Measurements from ENCODE around the gene CTU2.

CTU2 gene

DNA sequence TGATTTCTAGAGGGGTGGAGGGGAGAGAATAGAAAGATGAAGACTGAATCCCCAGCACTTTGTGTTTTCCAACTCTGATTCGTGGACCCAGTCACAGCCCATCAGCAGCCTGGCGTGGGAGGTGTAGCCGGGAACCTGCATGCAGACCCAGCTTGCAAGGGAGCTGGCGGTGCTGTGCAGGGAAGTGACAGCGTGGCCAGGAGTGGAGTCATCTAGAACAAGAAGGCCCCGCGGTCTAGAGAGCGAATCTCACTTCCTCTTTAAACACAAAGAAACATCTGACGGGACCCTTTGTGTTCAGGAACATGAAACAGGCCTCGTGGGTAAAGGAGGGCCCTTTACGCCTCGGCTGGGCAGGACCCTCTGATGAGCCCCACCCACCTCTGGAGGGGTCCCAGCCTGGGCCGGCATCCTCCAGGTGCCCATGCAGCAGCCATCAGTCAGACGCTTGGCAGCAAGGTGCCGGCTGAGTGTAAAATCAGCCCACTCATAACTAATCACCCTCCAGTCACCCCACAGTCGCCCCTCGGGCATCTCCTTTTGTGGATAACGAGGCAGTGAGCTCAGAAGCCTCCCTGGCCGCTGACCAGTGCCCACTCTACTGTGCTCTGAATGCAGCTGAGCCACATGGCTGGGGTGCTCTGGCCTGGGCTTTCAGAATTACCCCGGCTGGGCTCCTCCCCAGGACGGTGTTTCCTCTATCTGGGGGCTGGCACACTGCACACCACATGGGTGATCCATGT lies 24.4 kb upstream of the CTU2 start:
- DNase-seq (ENCODE audit: low read depth, low spot score), result no peak

GRCh38 chr16:88684569-88685155 lies 21.6 kb upstream of the CTU2 start:
- DNase-seq (ENCODE audit: low read depth, low spot score), result no peak

- no peak for DNase-seq (ENCODE audit: low read depth, low spot score)
These were observed 20.9 kb upstream of the CTU2 start for GRCh38 chr16:88685156-88686061.

- no peak for DNase-seq (ENCODE audit: low read depth, low spot score)
These were observed 20.3 kb upstream of the CTU2 start for GRCh38 chr16:88686062-88686438.

DNA sequence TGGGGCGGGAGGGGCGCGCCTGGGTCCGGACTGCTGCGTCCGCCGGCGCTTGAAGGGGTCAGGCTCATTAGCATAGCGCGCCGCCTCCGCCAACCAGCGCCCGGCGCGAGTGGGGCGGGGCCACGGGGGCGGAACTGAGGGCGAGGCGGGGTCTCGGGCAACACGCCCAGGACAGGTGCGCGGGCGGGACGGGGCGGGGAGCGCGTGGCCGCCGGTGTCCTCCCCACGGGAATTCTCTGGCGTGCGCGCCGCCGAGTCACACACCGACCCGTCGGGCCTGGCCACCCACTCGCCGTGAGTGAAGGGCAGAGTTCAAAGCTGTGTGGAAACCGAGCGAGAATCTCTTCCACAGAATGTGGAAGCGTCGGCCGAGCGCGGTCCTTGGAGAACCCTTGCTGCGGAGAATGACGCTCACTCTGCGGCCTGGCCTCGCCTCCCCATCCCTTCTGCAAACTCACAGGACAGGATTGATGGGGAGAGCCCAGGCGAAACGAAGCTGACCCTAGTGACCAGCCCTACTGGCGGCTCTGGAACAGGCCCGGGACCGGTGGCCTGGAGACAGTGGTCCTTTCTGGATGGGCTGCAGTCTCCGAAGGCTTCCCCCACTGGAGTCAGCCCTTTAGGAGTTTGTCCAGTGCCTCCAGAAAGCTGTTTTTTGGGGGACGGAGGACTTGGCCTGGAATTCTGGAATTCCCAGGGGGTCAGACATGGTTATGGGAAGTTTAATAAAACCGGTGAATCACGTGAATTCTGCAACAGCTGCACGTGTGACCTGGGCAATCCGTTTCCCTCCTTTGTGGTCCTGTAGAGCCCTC lies 19.7 kb upstream of the CTU2 start, which contains the start of gene SNAI3:
Gene SNAI3 (minus strand): TSS at position 69 of the 815 bp plus-strand sequence. CDS start 101 bp downstream, outside the sequence.
- peak; percentile 69 for DNase-seq (ENCODE audit: low read depth, low spot score)

DNA sequence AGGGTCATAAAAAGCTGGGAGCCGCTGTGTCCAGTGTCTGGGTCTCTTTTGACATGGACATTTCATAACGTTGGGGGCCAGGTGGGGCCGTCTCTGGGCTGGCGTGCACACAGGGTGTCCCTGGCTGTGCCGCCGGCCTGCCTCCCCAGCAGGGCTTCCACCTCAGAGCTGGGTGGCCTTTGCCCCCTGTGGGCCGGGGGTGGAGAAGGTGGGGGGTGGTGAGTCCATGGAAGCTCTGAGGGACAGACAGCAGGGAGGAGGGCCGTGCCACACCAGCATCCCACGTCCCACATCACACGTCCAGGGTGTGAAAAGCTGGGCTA lies 19.1 kb upstream of the CTU2 start:
- DNase-seq (ENCODE audit: low read depth, low spot score), result no peak

DNA sequence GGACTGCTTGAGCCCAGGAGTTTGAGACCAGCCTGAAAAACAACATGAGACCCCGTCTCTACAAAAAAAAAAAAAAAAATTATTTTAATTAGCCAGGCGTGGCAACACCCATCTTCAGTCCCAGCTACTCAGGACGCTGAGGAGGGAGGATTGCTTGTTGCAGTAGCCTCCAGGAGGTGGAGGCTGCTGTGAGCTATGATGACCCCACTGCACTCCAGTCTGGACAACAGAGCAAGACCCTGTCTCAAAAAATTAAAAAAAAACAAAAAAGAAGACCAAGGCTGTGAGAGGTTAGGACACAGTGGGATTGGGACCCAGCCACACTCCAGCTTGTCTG lies 18.7 kb upstream of the CTU2 start:
- no peak for DNase-seq (ENCODE audit: low read depth, low spot score)

GRCh38 chr16:88688013-88688778 lies 18.1 kb upstream of the CTU2 start:
- no peak for DNase-seq (ENCODE audit: low read depth, low spot score)

DNA sequence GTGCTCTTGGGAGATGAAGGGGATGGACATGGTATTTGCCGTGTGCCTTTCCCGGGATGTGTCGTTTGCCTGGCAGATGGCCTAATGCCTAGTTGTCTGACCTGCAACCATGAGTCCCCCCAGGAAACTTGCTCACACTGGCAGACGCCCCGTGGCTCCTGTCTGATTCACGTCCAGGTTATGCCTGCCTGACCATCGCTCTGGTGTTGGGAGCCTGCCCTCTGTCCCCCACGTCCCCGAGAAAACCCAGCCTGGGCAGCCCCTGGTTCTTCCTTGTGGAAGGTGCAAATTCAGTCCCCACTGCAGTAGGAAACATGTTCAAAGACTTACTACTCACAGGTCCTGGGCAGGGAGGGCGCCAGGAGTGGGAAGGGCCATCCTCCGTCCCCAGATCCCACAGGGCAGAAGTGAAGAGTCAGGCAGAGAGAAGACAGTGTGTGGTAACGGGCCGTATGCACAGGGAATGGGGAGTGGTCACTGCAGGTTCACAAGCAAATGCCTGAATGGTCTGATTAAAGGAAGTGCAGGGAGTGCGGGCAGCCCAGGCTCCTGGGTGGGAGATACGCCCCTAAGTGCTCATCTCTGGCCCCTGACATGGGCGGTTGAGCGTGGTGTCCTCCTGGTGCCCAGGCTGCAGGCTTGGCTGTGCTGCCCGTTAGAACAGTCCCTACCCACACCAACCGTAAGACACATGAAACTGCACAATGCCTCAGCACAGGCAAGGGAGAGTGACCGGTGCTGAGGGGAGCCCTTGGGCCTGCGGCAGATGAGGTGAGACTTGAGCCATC lies 15.8 kb upstream of the CTU2 start:
- no peak for DNase-seq (ENCODE audit: low read depth, low spot score)

DNA sequence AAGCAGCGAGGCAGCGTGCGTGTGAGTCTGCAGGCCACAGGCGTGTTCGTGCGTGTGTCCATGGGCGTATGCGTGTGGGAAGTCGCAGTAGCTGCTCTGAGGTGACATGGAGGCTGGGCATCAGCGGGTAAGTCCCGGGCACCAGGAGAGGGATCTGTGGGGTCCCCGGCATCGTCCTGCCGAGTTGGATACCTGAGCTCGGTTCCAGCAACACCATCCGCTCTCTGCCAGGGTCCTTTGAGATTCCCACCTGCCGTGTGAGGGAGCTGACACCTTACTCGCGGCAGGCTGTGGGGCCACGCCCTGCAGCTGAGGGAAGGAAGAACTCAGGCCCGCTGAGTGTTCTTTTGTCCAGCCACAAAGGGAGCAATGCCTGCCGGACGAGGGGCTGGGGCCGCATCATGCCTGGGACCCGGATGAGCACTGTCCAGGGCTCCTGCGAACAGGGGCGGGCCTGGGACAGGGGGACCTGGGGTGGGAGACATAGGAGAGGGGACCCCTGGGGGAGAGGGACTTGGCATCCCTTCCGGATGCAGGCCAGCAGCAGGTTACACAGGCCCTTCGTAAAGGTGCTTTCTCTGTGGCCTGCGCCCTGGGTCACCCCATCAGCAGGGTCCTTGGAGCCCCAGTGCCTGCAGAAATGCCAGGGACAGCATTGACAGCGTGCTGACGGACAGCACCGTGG lies 15.0 kb upstream of the CTU2 start:
- DNase-seq (ENCODE audit: low read depth, low spot score), result no peak

DNA sequence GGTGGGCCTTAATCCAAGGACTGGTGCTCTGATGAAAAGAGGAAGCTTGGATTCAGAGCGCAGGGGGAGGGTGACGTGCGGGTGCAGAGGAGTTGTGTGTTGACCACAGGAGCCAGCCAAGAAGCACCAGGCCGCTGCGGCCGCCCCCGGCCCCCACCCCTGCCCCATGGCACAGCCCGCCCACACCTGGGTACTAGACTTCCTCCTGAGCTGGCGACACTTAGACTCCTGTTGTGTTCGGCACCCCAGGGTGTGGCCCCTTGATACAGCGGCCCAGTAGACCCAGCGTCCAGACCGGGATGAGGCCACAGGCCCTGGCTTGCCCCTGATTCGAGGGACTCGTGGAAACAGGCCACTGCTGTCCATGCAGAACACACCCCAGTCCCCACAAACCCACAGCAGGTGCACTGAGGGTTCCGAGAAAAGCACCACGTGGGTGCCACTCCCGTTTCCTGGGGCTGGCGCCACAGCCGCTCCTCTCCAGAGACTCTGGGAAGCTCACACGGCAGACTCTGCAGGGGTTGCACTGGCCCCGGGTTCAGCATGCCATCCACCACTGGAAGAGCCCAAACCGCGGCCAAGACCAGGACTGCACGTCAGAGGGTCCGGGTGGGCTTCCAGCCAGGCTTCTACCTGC lies 14.3 kb upstream of the CTU2 start:
- no peak for DNase-seq (ENCODE audit: low read depth, low spot score)

DNA sequence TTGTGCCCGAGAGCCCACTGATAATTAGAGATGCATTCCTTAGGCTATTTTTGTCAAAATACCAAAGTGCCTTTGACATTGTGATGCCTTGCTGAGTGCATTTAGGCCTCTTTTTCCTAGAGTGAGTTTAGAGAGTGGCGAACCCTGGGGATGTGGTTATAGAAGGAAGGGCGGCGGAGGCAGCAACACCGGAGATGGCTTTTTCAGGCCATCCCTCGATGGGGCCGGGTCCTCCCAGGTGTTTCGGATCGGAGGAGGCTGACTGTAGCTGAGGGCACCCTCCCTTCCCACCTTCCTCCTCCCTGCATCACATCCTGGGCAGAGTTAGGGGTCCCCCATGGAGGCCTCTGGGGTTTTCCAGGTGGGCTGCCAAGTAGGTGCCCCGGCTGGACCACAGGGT lies 13.4 kb upstream of the CTU2 start:
- DNase-seq (ENCODE audit: low read depth, low spot score), result no peak

DNA sequence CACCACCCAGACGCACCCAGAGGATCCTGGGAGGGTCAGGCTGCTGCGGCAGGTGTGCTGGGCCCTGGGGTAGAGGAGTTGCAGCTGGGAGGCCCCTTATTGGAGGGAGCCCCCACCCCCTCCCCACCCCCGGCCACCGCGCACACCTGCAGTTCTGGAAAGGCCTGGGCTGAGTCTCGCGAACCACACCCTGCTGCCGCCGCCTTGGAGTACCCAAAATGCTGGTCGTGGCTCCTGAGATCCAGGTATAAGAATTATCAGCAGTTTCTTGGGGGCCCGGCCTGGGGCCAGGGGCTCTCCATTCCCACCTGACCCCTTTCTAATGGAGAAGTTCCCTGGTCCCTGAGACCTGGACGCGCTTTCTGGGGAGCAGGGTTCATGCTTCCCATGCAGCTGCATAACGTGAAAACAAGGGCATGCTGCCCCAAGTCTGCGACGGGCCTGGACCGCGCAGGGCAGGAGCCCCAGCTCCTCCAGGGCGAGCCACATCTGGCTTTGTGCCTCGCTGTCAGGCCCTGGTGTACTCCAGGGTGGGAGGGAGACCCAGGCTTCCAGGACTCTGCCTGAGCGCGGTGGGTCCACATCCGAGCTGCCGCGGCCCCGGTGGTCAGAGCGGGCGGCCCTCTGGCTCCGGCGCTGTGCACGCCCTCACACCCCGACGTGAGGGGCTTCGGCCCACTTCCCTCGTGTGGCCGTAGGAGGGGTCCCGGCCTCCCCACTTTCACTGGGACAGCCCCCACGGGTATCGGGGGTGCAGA lies 12.7 kb upstream of the CTU2 start:
- no peak for DNase-seq (ENCODE audit: low read depth, low spot score)

DNA sequence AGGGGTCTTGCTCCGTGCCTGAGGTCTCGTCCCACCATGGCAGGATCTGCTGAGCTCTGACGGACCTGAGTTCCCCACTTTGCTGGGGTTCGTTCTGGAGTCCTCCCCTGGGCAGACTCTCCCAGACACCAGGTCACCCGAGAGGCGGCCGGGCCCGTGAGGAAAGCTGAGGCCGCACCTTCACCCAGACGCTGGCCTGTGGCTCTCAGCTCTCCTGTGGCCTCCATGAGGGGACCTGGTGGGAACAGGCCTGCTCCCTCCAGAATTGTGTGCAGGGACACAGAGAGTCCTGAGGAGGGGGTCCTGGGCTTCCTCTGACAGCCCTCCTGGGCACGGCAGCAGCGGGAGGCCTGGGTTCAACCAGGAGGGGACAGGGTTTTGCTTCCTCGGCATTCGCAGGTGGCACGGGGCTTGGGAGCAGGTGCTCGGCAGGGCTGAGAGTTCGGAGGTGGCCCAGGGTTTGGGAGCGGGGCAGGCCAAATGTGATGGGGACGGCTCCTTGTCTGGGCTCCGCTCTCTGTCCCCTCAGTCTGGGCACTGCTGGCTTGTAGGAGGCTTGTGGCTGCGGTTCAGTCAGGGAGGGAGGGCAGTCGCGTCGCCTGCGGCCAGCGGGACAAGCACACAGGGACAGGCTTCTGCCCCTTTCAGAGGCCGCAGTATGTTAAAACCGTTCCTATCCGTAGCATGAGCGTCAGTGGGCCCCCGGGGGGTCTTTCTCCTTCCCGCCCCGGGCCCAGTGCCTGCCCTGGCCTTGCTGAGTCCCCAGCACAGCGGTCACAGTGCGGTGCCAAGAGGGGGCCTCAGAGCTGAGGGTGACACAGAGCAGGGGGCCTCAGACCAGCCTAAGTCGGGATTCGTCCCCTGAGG lies 11.8 kb upstream of the CTU2 start:
- no peak for DNase-seq (ENCODE audit: low read depth, low spot score)

- no peak for DNase-seq (ENCODE audit: low read depth, low spot score)
These were observed 11.1 kb upstream of the CTU2 start for GRCh38 chr16:88695218-88695617.

DNA sequence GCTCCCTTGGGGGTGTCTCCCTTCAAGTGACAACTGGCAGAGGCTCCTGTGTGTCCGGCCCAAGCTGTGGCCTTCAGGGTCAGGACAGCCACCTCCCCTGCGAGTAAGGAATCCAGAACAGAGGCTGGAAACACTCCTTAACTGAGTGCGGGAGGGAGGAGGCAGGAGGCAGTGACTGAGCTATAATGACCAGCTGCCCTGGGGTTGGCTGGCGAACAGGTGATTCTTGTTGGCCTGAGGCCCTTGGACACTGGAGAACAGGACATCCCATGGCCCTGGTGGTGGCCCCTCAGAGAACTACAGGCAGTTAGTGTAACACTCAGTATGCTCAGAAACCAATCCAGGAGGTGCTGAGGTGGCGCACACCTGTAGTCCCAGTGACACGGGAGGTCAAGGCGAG lies 10.6 kb upstream of the CTU2 start:
- DNase-seq (ENCODE audit: low read depth, low spot score), result no peak

DNA sequence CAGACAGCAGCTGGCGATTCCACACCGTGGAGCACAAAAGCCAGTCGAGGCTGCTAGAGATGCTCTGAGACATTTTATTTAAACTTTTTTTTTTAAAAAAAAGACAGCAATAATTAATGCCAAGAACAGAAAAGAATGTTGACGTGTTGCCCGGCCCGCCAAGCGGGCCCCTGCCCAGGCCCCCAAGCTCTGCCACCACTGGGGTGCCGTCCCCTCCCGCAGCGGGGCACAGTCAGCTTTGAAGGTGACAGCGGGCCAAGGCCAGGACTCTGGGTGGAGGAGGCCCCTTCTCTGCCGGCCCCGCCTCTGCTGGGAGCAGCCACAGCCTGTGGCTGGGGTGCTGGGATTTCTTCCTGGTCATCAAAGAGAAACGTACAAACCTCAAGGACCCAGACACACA lies 9.9 kb upstream of the CTU2 start:
- DNase-seq (ENCODE audit: low read depth, low spot score), result no peak
